GM18499 (cell line): ENCODE results near the gene LPP.
A peak's percentile ranks its signal among the peaks of the same experiment; 100 is the strongest.

Experiments used
- ATAC-seq: cut with Tn5 transposase; IDR thresholded peaks from one replicate; pipeline ENCODE4 v1.9.1; 2021; ENCODE audit warnings: moderate number of reproducible peaks; ENCODE audit not compliant: insufficient read depth, unreplicated experiment

Gene LPP

DNA sequence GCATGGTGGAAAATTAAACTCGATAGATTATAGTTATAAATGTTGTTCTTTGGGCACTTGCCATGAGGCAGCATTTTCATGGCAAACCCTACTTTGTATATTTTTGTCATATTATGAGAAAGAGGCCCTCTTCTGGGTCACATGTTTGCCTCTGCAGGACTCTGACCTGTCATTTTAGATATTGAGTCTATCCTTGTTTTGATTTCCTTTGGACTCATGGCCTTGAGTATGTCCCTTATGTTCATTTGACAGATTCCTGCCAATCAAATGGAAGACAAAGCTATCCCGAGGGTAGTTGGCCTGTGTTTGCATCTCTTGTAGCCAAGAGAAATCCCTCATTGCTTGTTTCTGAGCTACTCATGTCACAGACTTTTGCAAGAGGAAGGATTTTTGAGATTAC lies 226.3 kb downstream of the LPP start:
- ATAC-seq, result no peak

DNA sequence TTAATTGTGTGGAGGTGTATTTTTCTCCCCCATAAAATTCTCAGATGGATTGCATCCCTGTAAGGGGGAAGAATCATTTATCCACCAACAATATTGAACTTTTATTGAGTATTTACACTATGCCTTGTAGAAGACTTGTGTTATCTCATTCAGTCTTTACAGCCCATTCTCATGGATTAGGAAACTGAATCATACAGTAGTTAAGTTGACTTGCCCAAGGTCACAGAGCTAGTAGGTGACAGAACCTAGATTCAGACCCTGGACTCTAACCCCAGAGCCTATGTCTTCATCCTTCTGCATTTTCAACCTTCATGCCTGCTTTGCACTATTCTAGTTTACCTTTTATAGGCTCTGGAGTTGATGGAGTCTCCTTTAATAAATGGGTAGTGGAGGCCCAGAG lies 226.8 kb downstream of the LPP start:
- no peak for ATAC-seq

DNA sequence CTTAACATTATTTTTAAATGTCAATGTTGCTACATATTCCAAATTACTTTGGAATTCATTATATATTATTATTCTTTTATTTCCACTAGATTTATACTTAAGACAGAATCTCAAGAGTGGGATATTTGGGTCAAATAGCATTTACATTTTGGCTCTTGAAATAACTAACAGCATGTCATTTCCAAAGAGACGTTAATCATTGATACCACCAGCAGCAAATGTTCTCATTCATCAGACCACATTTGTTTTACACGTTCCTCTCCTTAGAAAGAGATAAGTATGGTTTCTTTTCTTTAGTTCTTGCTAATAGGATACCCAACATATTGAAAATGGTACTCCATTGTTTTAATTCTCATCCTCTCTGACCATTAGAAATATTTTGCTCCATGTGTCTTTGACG lies 229.8 kb downstream of the LPP start:
- ATAC-seq, result no peak

DNA sequence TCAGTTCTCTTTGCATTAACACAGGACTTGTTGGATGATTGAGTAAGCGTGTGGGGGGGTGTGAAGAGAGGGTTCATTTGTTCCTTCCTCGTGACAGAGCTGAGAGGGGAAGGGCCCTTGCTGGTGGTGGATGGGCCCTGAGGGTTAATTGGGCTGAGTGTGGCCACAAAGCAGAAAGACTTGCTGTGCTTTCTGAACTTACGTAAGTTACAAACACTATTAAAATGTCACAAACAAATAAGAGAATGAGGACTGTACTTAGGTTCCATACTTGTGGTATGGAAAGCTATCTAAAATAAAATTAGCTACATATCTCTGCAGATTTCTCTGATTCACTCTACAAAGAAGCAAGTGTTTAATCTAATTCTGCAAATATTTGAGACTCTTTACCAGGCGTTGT lies 231.3 kb downstream of the LPP start:
- no peak for ATAC-seq

DNA sequence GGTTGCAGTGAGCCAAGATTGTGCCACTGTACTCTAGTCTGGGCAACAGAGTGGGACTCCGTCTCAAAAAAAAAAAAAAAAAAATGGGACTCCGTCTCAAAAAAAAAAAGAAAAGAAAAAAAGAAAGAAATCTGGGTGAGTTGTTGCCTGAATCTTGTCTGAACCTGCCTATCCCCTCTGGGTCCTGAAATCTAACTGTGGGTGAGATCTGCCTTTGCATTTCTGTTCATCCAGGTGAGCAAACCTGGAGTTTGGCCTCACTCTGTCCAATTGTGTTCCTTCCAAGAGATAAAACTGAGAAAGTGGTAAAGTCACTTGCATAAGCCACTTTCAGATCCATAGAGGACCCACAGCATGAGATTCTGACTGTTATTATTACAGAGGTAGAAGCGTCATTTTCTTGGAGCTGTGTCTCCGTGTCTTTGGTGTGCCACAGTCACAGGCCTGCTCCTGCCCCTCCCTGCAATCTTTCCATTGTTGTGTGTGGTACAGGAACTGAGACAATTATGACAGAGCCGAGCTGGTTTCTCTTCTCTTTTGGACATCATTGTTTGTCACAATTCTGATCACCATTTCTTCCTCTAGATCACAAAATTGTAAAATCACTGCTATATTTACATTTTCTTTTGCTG lies 235.9 kb downstream of the LPP start:
- ATAC-seq, result peak; percentile 95

DNA sequence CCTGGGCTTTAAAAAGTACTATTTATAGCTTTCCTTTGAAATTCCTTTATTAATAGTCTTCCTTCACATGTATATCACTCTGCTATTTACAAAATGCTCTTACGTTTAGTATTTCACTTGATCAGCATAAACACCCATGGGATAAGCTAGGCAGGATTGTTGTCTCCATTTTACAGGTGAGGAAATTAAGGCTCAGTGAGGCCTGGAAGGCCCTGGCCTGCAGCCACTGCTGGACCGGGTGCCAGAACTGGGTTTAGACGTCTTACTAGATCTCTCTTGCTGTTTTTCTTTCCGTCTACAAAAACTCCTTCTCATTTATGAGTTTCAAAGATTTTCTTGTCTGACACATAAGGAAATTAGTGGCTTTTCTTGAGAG lies 236.4 kb downstream of the LPP start:
- ATAC-seq, result no peak

DNA sequence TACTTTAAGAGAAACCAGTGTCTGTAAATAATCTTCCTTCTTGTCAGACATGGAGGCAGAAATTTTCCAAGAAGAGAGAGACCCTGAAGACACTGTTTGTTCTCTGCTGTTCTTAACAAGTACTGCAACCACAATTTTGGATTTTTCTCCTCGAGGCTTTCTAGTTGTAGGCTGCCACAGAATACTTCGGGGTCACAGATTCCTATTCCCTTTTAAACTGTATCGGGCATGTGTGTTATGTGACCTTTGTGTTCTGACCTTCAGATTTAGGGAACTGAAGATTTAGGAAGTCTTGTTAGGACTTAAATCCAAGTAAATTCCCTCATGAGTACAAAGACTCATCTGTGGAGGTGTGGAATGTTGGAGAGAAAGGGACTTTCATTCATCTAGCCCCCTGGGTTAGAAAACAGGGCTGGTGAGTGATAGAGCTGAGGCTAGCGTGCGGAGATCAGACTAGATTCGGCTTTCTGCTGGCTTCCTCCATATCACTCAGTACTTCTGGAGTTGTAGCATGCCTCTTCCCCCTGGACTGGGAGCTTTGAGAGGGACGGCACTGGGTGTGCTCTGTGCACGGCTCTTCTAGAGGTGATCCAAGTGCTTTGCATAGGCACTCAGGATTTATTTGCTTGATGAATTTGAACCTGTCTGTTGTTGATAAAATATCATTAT lies 237.0 kb downstream of the LPP start:
- no peak for ATAC-seq

DNA sequence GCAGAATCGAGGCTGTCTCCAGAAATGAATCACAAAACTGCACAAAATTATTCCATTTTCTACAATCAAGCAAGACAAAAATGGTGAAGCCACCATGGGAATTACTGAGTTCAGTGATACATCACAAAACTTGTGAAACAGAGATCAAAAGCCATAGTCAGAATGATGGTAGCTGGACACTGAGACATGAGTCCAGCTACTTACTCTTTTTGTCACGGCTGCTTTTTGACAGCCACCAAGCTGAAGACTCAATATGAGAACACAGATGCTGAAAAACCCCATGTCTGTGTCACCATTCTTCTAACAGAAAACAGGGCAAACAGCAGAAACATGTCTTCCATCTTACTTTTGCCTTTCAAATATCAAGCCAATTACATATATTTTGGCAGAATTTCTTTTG lies 237.6 kb downstream of the LPP start:
- no peak for ATAC-seq

DNA sequence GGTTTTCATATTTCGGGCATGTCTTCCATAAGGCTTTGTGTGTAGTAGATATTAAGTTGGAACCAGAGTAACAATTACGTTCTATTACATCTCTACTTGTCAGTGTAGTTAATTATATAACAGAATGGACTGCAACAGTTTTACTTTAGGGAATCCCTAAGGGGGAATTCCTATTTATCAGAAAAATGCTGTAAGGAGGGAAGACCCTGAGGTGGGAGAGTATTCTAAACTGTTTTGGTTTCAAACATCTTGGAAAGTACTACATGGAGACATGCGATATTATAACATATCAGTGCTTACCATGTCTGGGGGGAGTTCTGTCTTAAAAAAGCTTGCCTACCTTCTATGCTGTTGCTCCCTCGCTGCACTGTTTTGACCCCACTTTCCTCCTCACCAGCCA lies 238.1 kb downstream of the LPP start:
- ATAC-seq, result no peak

DNA sequence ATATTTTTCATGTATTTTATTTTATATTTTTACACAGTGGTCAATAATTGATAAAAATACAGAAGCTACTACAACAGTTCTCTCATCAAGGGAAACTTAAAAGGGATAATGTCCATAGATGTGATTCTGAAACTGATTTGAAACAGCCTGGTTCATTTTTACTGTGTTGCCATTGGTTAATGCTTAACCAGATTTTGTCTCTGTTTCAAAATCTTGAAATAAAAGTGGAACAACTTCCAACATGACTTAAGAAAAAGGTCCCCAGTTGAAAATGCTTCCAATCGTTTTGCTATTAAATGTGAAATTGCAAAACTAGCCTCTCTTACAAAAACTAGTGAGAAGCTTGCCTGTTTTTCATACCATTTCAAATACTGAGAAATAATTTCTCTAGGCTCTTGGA lies 240.7 kb downstream of the LPP start:
- ATAC-seq, result no peak

DNA sequence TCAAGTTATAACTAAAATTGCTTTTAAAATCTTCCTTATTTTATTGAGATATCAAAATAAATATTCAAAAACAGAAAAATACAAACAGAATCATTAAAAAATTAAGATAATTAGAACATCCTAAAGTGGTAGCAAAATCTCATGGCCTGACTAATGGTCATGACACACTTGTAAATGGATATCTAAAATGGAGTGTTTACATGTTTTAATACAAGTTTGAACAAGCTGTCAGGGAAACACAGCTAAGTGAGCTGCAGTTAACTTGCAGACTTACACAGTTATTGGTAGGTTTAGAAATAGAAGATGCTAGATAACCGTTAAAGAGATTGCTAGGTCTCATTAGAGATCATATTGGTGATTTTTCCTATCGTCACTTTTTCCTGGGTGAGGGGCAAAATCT lies 242.3 kb downstream of the LPP start:
- no peak for ATAC-seq

DNA sequence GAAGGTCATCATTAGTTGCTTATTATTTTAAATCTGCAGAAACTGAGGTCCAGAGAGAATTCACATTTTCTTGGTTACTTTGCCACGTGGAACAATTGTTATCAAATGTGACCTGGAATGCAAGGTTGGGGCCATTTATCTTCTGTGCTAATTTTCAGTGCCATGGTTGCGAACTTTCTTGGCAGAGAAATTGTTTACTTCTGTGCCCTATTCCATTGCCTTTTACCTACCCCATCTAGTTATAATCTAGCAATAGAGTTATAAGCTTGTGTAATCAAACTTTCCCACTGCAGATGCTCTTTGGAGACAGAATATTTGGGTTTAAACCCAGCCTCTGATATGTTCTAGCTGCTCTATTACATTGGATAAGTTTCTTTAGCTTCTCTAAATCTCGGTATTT lies 242.9 kb downstream of the LPP start:
- no peak for ATAC-seq

DNA sequence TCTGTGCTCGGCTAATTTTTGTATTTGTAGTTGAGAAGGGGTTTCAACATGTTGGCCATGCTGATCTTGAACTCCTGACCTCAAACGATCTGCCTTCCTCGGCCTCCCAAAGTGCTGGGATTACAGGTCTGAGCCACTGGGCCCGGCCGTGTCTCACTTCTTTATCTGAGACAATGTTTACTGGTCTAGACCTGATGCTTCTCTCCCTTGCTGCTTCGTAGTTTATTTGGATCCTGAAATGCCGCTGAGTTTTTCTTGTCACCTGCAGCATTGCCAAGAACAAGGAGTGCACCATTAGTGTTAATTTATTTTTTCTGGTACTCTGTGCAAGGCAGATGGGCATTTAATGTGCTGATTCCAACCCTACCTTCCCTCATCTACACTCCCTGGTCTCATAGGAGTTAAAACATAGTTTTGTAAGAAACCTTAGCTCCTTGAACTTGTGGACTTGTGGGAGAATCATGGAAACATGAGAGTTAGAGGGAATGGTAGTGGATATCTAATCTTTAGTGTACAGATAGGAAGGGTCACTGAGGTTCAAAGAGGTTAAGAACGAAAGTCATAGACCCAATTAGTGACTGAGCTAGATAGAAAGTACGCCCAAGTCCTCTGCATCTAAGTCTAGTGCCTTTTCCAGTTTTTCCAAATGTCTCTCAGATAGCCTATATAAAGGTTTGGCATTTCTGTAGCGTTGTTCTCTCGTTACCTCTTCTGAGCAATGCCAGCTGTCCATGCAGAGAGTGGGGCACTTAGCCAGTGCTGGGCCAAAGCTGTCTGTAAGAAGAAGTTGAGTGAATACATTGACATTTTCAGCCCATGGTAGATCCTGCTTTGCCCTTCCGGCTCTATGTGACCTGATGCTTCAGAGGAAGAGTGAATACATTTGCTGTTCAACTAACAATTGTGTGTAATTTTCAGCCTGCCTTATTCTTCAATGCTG lies 244.1 kb downstream of the LPP start:
- no peak for ATAC-seq

DNA sequence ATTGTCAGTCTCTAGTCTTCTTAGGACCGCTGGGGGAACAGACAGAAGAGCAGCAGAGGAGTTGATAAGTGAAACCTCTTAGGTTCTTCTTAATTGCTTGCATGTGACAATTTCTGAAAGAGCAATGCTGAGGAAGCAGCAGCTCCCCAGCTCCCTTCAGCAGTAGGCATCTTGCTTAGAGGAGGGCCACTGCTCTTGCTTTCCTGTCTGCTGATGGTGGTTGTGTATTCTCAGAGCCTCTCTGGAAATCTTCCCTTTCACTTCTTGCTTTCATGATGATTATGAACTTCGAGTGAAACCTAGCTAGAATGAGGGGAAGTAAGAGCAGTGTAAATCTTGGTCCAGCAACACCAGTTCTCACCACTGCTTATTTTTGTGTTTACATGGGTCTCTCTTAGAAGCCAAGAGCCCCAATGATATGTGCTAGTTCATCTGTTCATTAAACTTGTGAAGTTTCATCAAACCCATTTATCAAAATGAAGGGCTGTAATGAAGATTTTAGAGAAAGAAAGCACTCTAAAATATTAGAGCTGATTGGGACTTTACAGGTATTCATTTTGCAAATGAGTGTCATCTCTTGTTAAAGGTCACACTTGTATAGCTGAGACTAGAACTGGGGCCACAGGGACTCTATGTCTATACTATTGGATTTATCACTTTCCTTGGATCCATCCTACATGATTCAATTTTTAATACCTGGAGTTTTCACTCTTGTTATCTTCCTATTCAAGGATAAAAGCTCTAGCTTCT lies 246.7 kb downstream of the LPP start:
- peak; percentile 92 for ATAC-seq

DNA sequence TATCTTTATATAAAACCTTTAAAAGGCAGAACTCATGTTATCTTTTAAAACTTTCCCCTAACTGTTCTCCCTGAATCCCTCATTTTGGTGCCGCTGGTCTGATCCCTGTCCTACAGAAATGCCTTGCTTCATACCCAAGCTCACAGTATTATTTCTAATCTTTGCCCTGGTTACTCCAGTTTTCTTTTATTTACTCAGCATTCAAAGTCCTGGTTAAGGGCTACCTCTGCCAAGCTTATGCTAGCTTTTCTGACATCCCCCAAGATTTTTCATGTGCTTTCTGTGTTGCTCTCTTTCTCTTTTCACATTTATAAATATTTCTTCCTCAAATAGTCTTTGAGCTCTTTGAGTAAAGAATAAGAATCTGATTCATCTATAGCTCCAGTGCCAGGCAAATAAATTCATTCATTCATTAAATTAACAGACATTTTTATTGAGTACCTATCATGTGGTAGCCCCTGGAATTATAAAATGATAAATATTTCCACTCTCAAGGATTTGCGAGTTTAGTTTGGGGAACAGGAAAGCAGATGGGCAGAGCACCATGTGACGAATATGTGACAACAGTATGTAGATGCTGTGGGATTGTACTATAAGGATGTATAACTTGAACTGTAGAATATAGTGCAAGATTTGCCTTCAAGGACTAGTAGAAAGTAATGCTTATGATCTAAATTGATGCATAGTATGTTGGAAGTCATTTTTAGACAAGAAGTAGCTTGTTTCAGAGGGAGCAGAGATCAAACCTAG lies 247.5 kb downstream of the LPP start:
- ATAC-seq, result no peak

DNA sequence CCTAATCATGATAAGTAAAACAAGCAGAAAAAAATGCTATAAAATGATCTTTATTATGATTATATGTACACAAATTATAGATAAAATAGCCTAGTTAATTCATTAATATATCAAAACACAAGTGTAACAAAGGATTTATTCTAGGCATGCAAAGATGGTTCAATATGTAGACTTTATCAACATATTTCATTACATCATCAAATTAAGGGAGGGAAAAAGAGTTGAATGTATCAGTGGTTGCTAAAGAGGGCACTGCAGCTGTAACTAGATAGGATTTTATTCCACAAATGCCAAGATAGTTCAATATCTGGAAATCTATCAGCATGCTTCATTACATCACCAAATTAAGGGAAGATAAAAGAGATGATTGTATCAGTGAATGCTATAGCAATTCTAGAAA lies 248.3 kb downstream of the LPP start:
- ATAC-seq, result no peak

DNA sequence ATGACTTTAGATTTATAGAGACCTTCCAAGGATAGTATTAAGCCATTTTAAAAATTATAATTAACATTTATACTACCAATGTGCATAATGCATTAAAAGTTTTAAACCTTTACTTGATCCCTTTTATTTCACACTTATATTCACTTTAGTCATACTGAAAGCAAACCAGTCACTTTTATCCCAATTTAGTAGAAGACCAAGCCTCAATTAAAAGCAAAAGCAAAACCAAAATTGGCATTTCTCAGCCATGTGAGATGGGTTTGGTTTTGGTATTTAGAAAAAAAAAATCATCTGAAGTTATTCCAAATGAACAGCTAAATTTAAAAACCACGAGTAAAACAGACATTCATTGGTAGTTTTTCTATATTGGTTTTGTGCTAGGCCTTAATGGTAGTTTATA lies 249.4 kb downstream of the LPP start:
- ATAC-seq, result no peak

DNA sequence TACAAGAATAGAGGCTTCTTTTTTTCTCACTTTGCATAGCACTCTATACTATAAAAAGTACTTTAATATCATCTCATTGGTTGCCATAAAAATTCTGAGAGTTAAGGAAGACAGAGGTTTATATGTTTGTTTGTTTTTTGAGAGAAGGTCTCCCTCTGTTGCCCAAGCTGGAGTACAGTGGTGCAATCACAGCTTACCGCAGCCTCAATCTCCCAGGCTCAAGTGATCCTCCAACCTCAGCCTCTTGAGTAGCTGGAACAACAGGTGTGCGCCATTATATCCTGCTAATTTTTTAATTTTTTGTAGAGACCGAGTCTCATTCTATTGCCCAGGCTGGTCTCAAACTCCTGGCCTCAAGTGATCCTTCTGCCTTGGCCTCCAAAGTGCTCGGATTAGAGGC lies 250.2 kb downstream of the LPP start:
- ATAC-seq, result no peak

DNA sequence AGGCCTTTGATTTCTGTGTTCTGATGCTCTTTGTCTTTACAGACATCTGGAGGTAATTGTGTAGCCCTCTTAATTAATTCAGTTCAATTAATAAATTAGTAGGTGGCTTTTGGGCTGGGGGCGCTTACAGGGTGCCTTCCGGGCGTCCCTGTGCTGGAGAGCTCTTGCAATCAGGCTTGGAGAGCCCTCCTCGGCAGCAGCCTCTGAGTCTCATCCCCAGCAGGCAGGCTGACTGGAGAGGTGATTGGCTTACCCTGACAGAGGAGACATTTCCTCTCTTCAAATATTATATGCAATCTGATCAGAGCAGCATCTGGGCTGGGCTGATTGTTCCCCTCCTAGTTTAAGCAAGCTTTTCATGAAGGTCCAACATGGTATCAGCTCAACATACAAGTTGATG lies 250.7 kb downstream of the LPP start:
- ATAC-seq, result no peak
